Tibial nerve (tissue), 3 donors: ENCODE results near the gene ASCL5.

Source experiments
- POLR2A ChIP-seq, 2 donors: fragments of 450-650 bp; IDR thresholded peaks; one replicate each; pipeline ENCODE4 v1.6.1; 2017; ENCODE audit warnings: antibody characterized with exemption in 2 of 2, mild to moderate bottlenecking in 2 of 2, moderate library complexity in 2 of 2
- TF ChIP-seq, protein P1 (sequence below), 5 experiments: fragments of 200-600 bp in 3 of 5; fragments of 450-650 bp in 2 of 5; sonication (generic) in 3 of 5; IDR thresholded peaks; one replicate each; pipeline ENCODE4 v1.5.1; 2016 to 2019; ENCODE audit warnings: antibody characterized with exemption in 5 of 5, mild to moderate bottlenecking in 3 of 5, moderate library complexity in 2 of 5

DNA sequence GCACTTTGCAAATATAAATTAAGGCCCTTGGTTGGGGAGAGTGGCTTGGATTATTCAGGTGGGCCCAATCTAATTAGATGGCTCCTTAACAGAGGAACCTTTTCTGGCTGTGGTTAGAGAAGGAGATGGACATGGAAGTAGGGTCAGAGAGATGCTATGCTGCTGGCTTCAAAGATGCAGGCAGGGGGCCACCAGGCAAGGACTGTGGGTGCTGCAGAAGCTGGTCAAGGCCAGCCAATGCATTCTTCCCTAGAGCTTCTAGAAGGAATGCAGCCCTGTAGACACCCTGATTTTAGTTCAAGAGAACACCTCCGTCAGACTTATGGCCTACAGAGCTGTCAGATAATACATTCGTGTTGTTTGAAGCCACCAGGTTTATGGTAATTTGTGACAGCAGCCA is 31.0 kb upstream of the ASCL5 start:
- TF ChIP-seq POLR2A (IDR thresholded peaks at IDR 0.05): no peak
- TF ChIP-seq, protein P1, sequence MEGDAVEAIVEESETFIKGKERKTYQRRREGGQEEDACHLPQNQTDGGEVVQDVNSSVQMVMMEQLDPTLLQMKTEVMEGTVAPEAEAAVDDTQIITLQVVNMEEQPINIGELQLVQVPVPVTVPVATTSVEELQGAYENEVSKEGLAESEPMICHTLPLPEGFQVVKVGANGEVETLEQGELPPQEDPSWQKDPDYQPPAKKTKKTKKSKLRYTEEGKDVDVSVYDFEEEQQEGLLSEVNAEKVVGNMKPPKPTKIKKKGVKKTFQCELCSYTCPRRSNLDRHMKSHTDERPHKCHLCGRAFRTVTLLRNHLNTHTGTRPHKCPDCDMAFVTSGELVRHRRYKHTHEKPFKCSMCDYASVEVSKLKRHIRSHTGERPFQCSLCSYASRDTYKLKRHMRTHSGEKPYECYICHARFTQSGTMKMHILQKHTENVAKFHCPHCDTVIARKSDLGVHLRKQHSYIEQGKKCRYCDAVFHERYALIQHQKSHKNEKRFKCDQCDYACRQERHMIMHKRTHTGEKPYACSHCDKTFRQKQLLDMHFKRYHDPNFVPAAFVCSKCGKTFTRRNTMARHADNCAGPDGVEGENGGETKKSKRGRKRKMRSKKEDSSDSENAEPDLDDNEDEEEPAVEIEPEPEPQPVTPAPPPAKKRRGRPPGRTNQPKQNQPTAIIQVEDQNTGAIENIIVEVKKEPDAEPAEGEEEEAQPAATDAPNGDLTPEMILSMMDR (IDR thresholded peaks at IDR 0.05): no peak
